NB4 (cell line): Measurements from ENCODE around the gene PDE6B.

Experiments used
- POLR2A ChIP-seq: IDR thresholded peaks from 2 replicates; pipeline ENCODE4 v1.6.1; 2011; ENCODE audit warnings: mild to moderate bottlenecking; ENCODE audit not compliant: insufficient read length; ENCODE audit errors: extremely low read depth
- TF ChIP-seq, protein P1 (sequence below): IDR thresholded peaks from 2 replicates; pipeline ENCODE4 v1.6.1; 2011; ENCODE audit warnings: low read depth, low read length
- TF ChIP-seq, protein P2 (sequence below): IDR thresholded peaks from one replicate; pipeline ENCODE4 v1.5.1; 2012; ENCODE audit warnings: low read depth, low read length

DNA sequence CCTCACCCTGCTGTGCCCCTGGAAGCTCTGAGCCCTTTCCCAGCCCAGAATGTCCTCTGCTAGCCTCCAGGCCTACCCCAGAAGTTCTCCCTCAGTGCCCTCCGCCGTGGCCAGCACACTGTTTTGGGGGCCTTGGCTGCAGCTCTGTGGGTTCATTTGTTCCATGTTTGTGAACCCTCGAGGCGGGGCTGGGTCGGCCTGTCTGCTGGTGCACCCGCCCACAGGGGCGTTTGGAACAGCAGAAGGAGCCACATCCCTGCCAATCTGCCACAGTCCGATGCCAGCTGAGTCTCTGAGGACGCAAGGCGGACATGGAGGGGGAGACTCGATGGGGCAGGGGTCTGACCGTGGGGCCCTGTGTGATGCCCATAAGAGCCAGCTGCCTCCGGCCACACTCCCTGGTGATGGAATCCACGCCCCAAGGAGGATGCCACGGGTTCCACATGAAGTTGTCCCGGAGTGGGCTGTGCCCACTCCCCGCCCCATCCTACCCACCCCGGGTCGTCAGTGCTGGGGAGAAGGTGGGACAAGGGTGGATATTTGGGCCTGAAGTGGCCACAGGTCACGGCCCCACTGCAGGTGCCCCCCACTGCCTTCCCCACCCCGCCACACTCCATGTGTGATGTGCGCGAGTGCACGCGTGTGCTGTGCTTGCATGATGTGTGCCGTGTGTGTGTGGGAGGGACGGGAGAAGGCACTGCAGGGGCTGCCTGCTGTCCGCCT, 41.6 kb downstream of the PDE6B start:
- TF ChIP-seq, protein P1, sequence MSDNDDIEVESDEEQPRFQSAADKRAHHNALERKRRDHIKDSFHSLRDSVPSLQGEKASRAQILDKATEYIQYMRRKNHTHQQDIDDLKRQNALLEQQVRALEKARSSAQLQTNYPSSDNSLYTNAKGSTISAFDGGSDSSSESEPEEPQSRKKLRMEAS = no peak
- TF ChIP-seq, protein P2, sequence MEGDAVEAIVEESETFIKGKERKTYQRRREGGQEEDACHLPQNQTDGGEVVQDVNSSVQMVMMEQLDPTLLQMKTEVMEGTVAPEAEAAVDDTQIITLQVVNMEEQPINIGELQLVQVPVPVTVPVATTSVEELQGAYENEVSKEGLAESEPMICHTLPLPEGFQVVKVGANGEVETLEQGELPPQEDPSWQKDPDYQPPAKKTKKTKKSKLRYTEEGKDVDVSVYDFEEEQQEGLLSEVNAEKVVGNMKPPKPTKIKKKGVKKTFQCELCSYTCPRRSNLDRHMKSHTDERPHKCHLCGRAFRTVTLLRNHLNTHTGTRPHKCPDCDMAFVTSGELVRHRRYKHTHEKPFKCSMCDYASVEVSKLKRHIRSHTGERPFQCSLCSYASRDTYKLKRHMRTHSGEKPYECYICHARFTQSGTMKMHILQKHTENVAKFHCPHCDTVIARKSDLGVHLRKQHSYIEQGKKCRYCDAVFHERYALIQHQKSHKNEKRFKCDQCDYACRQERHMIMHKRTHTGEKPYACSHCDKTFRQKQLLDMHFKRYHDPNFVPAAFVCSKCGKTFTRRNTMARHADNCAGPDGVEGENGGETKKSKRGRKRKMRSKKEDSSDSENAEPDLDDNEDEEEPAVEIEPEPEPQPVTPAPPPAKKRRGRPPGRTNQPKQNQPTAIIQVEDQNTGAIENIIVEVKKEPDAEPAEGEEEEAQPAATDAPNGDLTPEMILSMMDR = no peak
- no peak for TF ChIP-seq POLR2A
